ENCODE data around the gene SCEL. TPM values are rescaled to one million over a fixed set of nuclear protein-coding genes. Genes with fewer than 3 reads are reported as not detected.
A peak's percentile ranks its signal among the peaks of the same experiment; 100 is the strongest.

SCEL gene, protein sequence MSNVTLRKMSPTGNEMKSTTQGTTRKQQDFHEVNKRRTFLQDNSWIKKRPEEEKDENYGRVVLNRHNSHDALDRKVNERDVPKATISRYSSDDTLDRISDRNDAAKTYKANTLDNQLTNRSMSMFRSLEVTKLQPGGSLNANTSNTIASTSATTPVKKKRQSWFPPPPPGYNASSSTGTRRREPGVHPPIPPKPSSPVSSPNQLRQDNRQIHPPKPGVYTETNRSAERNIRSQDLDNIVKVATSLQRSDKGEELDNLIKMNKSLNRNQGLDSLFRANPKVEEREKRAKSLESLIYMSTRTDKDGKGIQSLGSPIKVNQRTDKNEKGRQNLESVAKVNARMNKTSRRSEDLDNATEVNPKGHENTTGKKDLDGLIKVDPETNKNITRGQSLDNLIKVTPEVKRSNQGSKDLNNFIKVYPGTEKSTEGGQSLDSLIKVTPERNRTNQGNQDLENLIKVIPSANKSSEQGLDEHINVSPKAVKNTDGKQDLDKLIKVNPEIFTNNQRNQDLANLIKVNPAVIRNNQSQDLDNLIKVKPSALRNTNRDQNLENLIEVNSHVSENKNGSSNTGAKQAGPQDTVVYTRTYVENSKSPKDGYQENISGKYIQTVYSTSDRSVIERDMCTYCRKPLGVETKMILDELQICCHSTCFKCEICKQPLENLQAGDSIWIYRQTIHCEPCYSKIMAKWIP
- total RNA-seq (2012; rRNA removed) (not detected in 2 replicates), polyA plus RNA-seq (2012; rRNA removed) (not detected in 2 replicates), Bru-seq, nascent RNA (not detected), BruChase-seq, experiment 1, labeled RNA remaining after a 6-hour chase (not detected), BruChase-seq, experiment 2, labeled RNA remaining after a 2-hour chase (percentile 1 among the genes with signal in this experiment)
- not detected in 2 replicates for polyA plus RNA-seq (2012; cell fraction: cytosol; rRNA removed)
- polyA plus RNA-seq (2012; cell fraction: nucleus; rRNA removed; ENCODE audit: low replicate concordance) = not detected in 2 replicates
- long read RNA-seq = 0 reads

DNA sequence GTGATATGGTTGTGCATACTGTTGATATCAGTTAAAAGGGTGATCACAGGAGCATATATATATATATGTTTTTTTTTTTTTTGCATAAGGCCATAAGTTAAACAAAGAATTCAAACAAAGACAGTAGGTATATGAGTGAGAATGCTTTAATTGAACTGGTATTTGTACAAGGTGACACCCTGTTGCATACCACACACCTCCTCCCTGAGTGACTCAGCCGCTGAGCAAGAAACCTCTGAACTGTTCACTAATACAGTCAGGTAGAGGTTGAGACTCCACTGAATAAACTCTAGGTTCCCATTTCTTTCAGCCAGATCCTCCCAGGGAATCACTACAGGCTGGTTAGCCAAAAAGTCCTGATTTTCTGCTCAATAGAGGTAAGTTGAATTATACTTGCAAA, at the start of gene SCEL:
Gene SCEL (plus strand): TSS at position 259 of the 400 bp plus-strand sequence. CDS start 20,170 bp downstream, outside the sequence.
- no peak within 1 kb of the TSS for H4K91ac ChIP-seq (ENCODE audit: insufficient read depth, low read depth, low read length)
- no CpG with 5 or more reads among the region's 1 CpG for WGBS, 2 experiments (ENCODE audit: extremely low coverage in 2 of 2, insufficient read length in 1 of 2)
- H4K5ac ChIP-seq (ENCODE audit: low read depth, low read length) = no peak within 1 kb of the TSS
- H2AFZ ChIP-seq (replicated peaks; ENCODE audit: low read length, poor library complexity) = no peak within 1 kb of the TSS
- H3K4me2 ChIP-seq (ENCODE audit: low read depth, low read length) = no peak within 1 kb of the TSS
- POLR2A ChIA-PET (ENCODE audit: unreplicated experiment) = no interaction called here
- no peak within 1 kb of the TSS for H2BK120ac ChIP-seq (ENCODE audit: low read depth, low read length)
- no peaks in the 10 kb centered on the region for H3K27me3 ChIP-seq (ENCODE audit: control insufficient read depth, insufficient read depth, low read length)
- no peak within 1 kb of the TSS for H2BK5ac ChIP-seq (ENCODE audit: low read depth, low read length, poor library complexity, severe bottlenecking)
- CTCF ChIA-PET = no interaction called here
- H3K4ac ChIP-seq (ENCODE audit: low read depth, low read length) = no peak within 1 kb of the TSS
- H2AK5ac ChIP-seq (ENCODE audit: low read depth, low read length) = no peak within 1 kb of the TSS
- no peak within 1 kb of the TSS for H3K27ac ChIP-seq (ENCODE audit: insufficient read depth, low read length)
- H3K56ac ChIP-seq (ENCODE audit: extremely low read depth, insufficient read depth, low read length) = no peak within 1 kb of the TSS
- no peak within 1 kb of the TSS for H2BK20ac ChIP-seq (ENCODE audit: low read depth, low read length)
- ATAC-seq (ENCODE audit: low read depth) (no peak), DNase-seq (no peak)
- no peak within 1 kb of the TSS for H4K8ac ChIP-seq (ENCODE audit: low read depth in 2 of 2, low read length in 2 of 2)
- no peaks in the 10 kb centered on the region for H3K4me1 ChIP-seq (ENCODE audit: control insufficient read depth, insufficient read depth, low read length)
- dilution Hi-C loops (cut with HindIII; ENCODE audit: low sequenced_read_pairs, unreplicated experiment) = no loop called here
- H2BK15ac ChIP-seq (ENCODE audit: low read depth, low read length) = no peak within 1 kb of the TSS
- intact Hi-C loops (cut with micrococcal nuclease) = no loop called here
- no peak within 1 kb of the TSS for H3K4me3 ChIP-seq (ENCODE audit: insufficient read depth, low read depth, low read length)
- no peak within 1 kb of the TSS for H3K23ac ChIP-seq (ENCODE audit: low read depth, low read length)
- H3K9me1 ChIP-seq (ENCODE audit: insufficient read depth, low read length) = no peaks in the 10 kb centered on the region
- H3K14ac ChIP-seq (replicated peaks; ENCODE audit: low read depth, low read length) = no peak within 1 kb of the TSS
- no peak within 1 kb of the TSS for H3K18ac ChIP-seq (ENCODE audit: low read depth, low read length)
- no peaks in the 10 kb centered on the region for H3K36me3 ChIP-seq (ENCODE audit: control insufficient read depth, insufficient read depth, low read length)
- no peaks in the 10 kb centered on the region for H3K9me3 ChIP-seq (ENCODE audit: control insufficient read depth, insufficient read depth, low read length)
- no peaks in the 10 kb centered on the region for H4K20me1 ChIP-seq (ENCODE audit: insufficient read depth, low read length)
- BruUV-seq (replicated peaks) = no TSS peak
- no peaks in the 10 kb centered on the region for H3K79me1 ChIP-seq (ENCODE audit: low read depth in 1 of 2, low read length in 2 of 2)
- H3K9ac ChIP-seq (ENCODE audit: low read depth, low read length) = no peak within 1 kb of the TSS
- no peak within 1 kb of the TSS for H2AK9ac ChIP-seq (replicated peaks; ENCODE audit: low read depth, low read length, poor library complexity)
- in situ Hi-C loops (cut with MboI; ENCODE audit: low sequenced_read_pairs) = no loop called here
- TF ChIP-seq CHD1 (IDR thresholded peaks at IDR 0.05; ENCODE audit: low read depth, low read length) = no peak
- TF ChIP-seq, protein P1, sequence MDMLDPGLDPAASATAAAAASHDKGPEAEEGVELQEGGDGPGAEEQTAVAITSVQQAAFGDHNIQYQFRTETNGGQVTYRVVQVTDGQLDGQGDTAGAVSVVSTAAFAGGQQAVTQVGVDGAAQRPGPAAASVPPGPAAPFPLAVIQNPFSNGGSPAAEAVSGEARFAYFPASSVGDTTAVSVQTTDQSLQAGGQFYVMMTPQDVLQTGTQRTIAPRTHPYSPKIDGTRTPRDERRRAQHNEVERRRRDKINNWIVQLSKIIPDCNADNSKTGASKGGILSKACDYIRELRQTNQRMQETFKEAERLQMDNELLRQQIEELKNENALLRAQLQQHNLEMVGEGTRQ (IDR thresholded peaks at IDR 0.05; ENCODE audit: low read depth, low read length) = no peak

All from IMR-90 (cell line).